ENCODE results near the gene GCKR. TPM values are rescaled to one million over a fixed set of nuclear protein-coding genes. Genes with fewer than 3 reads are reported as not detected.

GCKR gene
- total and polyA plus RNA-seq, 2 donors (not counting 3 experiments of a cell fraction or from before 2014, with no cell fraction given), result 0.27 to 0.52 TPM

GRCh38 chr2:27518782-27519113, 22.1 kb downstream of the GCKR start:
- intact Hi-C loops (cut with micrococcal nuclease) (no loop called here), dilution Hi-C loops (cut with MboI; ENCODE audit: extremely low pct_ligation_motif_present, low sequenced_read_pairs) (no loop called here)
- no peak overlapping the region for H3K4me3 ChIP-seq (replicated peaks in 1 of 3; ENCODE audit: insufficient read depth in 1 of 3, low read depth in 1 of 3, low read length in 3 of 3)
- DNase-seq (ENCODE audit: low read depth, low spot score) (no peak), FAIRE-seq (no peak)
- TF ChIP-seq EZH2 (IDR thresholded peaks at IDR 0.05; ENCODE audit: borderline replicate concordance, low read depth, low read length, severe bottlenecking), result no peak
- H3K4me2 ChIP-seq (ENCODE audit: insufficient read depth, low read length), result no peak overlapping the region
- no peaks in the 10 kb centered on the region for H3K27me3 ChIP-seq (ENCODE audit: control insufficient read depth in 2 of 2, insufficient read depth in 2 of 2, low read length in 2 of 2)
- H4K20me1 ChIP-seq (replicated peaks; ENCODE audit: control insufficient read depth, extremely low read depth, insufficient read depth, low read length), result no peaks in the 10 kb centered on the region
- no peak overlapping the region for H3K9ac ChIP-seq (replicated peaks; ENCODE audit: extremely low read depth, insufficient read depth, low read length)
- H2AFZ ChIP-seq (ENCODE audit: low read depth, low read length), result no peak overlapping the region
- no peaks in the 10 kb centered on the region for H3K9me1 ChIP-seq (replicated peaks; ENCODE audit: control insufficient read depth, extremely low read depth, insufficient read depth, low read length)
- CTCF ChIA-PET, result interaction anchor here (0.6 kb wide), 1 partner anchor 382 kb away, joined by 3 read pairs; no protein-coding TSS in a partner anchor
- H3K9me3 ChIP-seq (replicated peaks; ENCODE audit: control insufficient read depth, insufficient read depth, low read length), result no peaks in the 10 kb centered on the region
- no peaks in the 10 kb centered on the region for H3K36me3 ChIP-seq (ENCODE audit: control insufficient read depth in 2 of 2, extremely low read depth in 1 of 2, insufficient read depth in 2 of 2, low read length in 2 of 2)
- H3K27ac ChIP-seq (ENCODE audit: insufficient read depth, low read depth, low read length), result no peak overlapping the region
- no peaks in the 10 kb centered on the region for H3K79me2 ChIP-seq (ENCODE audit: control insufficient read depth, insufficient read depth, low read length)
- no TSS peak for BruUV-seq (replicated peaks)
- POLR2A ChIA-PET, result no interaction called here
- H3K4me1 ChIP-seq (ENCODE audit: control insufficient read depth, extremely low read depth, insufficient read depth, low read length), result no peaks in the 10 kb centered on the region

- no TSS peak for BruUV-seq (replicated peaks)
- no peak for FAIRE-seq
- no peak overlapping the region for H3K4me2 ChIP-seq (ENCODE audit: insufficient read depth, low read length)
- H3K4me1 ChIP-seq (ENCODE audit: control insufficient read depth, extremely low read depth, insufficient read depth, low read length), result no peaks in the 10 kb centered on the region
- dilution Hi-C loops (cut with MboI; ENCODE audit: extremely low pct_ligation_motif_present, low sequenced_read_pairs), result no loop called here
- H3K9me3 ChIP-seq (replicated peaks; ENCODE audit: control insufficient read depth, insufficient read depth, low read length), result no peaks in the 10 kb centered on the region
- H2AFZ ChIP-seq (ENCODE audit: low read depth, low read length), result no peak overlapping the region
- TF ChIP-seq POLR2A (IDR thresholded peaks at IDR 0.05; ENCODE audit: low read depth, low read length), result no peak
- no peak for TF ChIP-seq CTCF (IDR thresholded peaks at IDR 0.05; ENCODE audit: extremely low read depth in 1 of 2, insufficient read depth in 1 of 2, low read depth in 1 of 2, low read length in 2 of 2)
- TF ChIP-seq MAX (IDR thresholded peaks at IDR 0.05; ENCODE audit: insufficient read depth, insufficient read length), result no peak
- TF ChIP-seq EZH2 (IDR thresholded peaks at IDR 0.05; ENCODE audit: borderline replicate concordance, low read depth, low read length, severe bottlenecking), result no peak
- no peak for TF ChIP-seq GATA2 (IDR thresholded peaks at IDR 0.05; ENCODE audit: insufficient read depth, insufficient read length, low read depth, low read length)
- no peak for TF ChIP-seq JUN (IDR thresholded peaks at IDR 0.05; ENCODE audit: borderline replicate concordance, insufficient read depth, insufficient read length, low read depth)
- no peak for TF ChIP-seq MYC (IDR thresholded peaks at IDR 0.05; ENCODE audit: low read depth, low read length)
- no peak for TF ChIP-seq POLR2AphosphoS5 (IDR thresholded peaks at IDR 0.05; ENCODE audit: insufficient read depth, low read depth, low read length)
- TF ChIP-seq FOS (IDR thresholded peaks at IDR 0.05; ENCODE audit: borderline replicate concordance, insufficient read depth, low read length), result no peak
- H3K4me3 ChIP-seq (replicated peaks in 1 of 3; ENCODE audit: insufficient read depth in 1 of 3, low read depth in 1 of 3, low read length in 3 of 3), result no peak overlapping the region
- no peak overlapping the region for H3K27ac ChIP-seq (ENCODE audit: insufficient read depth, low read depth, low read length)
- H3K9me1 ChIP-seq (replicated peaks; ENCODE audit: control insufficient read depth, extremely low read depth, insufficient read depth, low read length), result no peaks in the 10 kb centered on the region
- intact Hi-C loops (cut with micrococcal nuclease), result no loop called here
- H3K79me2 ChIP-seq (ENCODE audit: control insufficient read depth, insufficient read depth, low read length), result no peaks in the 10 kb centered on the region
- ChIA-PET CTCF (interaction anchor here (1.0 kb wide), 1 partner anchor 14 kb away, joined by 3 read pairs; no protein-coding TSS in a partner anchor), POLR2A (no interaction called here)
- no peaks in the 10 kb centered on the region for H4K20me1 ChIP-seq (replicated peaks; ENCODE audit: control insufficient read depth, extremely low read depth, insufficient read depth, low read length)
- H3K27me3 ChIP-seq (ENCODE audit: control insufficient read depth in 2 of 2, insufficient read depth in 2 of 2, low read length in 2 of 2), result no peaks in the 10 kb centered on the region
- DNase-seq (ENCODE audit: low read depth, low spot score), result no peak
- no peak overlapping the region for H3K9ac ChIP-seq (replicated peaks; ENCODE audit: extremely low read depth, insufficient read depth, low read length)
- no peaks in the 10 kb centered on the region for H3K36me3 ChIP-seq (ENCODE audit: control insufficient read depth in 2 of 2, extremely low read depth in 1 of 2, insufficient read depth in 2 of 2, low read length in 2 of 2)
Measured at GRCh38 chr2:27520316-27520715, 23.7 kb downstream of the GCKR start.
